GM19395 (cell line): Measurements from ENCODE around the gene PLXNB2.

Experiments used
- ATAC-seq: cut with Tn5 transposase; IDR thresholded peaks from one replicate; pipeline ENCODE4 v1.9.1; 2021; ENCODE audit warnings: mild to moderate bottlenecking, moderate library complexity; ENCODE audit not compliant: unreplicated experiment

The PLXNB2 gene

GRCh38 chr22:50313021-50313420, 5.6 kb upstream of the PLXNB2 start:
- ATAC-seq = no peak

GRCh38 chr22:50312371-50312770, 4.9 kb upstream of the PLXNB2 start:
- ATAC-seq = no peak

DNA sequence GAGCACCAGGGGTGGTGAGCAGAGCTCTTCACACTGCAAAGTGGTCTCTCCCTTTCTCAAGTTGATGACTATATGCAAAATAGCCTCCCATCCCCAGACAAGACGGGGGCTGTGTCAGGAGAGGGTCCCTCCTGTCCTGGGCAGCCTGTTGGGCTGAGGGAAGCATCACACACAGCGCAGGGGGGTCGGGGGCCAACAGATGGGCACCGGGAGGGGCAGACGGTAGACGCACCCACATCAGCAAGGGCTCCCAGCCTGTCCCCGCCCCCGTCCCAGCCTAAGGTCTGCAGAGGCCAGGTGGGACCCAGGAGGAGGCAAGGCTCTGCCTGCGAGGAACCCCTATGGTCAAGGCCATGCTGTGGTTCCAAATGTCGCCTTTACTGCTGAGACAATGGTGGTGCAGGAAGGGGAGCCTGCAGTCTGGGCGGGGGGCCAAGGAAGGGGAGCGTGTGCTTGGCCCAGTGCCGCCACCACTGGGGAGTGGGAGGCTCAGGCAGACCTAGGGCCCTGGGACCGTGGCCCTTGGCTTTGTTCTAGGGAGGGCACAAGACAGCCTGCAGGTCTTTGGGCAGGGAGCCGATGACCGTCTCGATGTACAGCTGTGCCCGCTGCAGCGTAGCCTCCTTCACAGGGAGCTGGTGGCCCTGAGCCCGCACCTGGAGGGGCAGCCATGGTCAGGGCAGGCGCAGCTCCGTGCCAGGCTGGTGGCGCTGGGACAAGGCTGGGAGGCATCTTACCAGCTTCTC, 4.3 kb upstream of the PLXNB2 start:
- no peak for ATAC-seq

GRCh38 chr22:50310949-50311444, 3.6 kb upstream of the PLXNB2 start:
- no peak for ATAC-seq

GRCh38 chr22:50310031-50310722, 2.7 kb upstream of the PLXNB2 start:
- no peak for ATAC-seq

DNA sequence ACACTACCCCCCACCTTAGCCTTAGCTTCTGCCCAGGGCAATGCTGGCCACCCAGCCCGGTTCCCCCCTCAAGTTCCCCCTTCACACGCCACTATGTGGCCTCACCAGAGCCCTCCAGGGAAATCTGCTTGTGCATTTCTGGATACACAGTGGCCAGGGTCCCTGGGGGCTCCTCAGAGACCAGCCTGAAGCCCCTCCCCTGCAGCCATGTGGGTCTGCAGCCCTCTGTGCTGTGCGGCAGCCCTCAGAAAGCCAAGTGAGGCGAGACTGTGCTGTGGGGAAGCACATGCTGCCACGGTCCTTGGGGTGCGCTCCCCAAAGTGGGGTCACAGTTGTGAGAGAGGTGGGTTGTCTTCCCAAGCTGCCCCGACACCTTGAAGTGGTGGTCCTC, 2.1 kb upstream of the PLXNB2 start:
- no peak for ATAC-seq

- ATAC-seq = no peak
These were observed 1.6 kb upstream of the PLXNB2 start for GRCh38 chr22:50308986-50309600.

DNA sequence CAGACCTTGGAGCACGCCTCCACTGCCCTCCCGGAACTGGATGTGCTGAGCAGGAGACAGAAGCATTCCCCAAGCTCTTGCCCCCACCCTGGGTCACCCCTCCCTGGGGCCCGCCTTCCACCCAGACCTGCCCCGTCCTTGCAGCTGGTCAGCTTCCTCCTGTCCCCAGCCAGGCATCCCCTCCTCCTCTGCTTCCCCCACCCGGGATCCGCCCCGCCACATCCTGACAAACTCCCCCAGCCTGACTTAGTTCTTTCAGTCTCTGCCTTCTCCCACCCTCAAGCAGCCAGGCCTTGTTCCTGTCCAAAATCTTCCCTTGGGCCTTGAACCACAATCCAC, 1.1 kb upstream of the PLXNB2 start:
- no peak for ATAC-seq

- no peak for ATAC-seq
These were observed 597 bp upstream of the PLXNB2 start for GRCh38 chr22:50307890-50308596.

- ATAC-seq = no peak
These were observed 1.4 kb downstream of the PLXNB2 start for GRCh38 chr22:50305923-50306566.

DNA sequence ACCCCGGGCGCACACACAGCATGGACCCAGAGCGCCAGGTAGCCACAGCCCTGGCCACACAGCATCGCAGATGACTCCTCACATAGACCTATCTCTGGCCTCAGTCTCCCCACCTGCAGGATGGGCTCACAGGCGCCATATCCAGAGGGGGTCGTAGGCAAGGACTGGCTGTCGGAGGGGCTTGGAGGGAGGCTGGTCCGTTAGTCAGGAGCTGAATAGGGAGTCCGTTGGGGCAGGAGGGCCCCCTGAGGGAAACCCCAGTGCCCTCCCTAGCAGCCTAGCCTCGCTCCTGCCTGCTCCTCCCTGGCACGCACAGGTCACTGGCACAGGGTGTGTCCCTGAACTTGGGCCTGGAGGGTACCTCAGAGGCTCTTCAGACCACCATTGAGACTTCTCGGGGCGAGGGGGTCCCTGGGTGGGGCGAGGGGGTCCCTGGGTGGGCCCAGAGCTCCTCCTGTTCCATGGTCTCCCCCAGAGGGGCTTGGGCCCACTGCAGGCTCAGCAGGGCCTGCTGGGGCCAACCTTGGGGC, 2.0 kb downstream of the PLXNB2 start:
- no peak for ATAC-seq

- ATAC-seq = no peak
These were observed 2.7 kb downstream of the PLXNB2 start for GRCh38 chr22:50304528-50305392.

DNA sequence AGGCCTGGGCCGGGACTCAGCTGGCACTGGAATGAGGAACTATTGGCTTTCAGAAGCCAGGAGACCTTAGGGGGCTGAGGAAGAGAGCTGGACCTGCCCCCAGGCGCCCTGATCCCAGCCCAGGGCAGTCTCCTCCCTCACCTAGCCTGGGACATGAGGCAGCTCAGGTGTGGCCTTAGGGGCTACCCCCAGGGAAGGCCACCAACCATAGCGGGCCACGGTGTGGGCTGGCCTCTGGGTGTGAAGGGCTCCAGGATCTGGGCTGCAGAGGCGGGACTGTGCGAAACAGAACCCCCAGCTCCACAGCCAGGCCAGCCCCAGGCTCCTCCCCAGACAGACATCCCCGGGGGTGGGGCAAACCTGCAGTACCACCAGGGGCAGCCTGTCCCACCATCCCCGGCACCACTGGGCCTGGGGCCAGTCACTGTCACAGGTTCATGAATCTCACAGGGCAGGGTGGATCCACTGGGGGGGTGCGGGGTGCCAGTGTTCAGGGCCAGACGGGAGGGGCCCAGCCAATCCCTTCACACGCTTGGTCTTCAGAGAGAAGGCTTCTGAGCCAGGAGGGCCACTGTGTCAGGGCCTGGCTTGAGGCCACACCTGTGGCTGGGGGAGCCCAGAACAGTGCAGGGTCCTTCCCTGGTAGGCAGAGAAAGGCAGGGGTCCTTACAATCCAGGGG, 3.5 kb downstream of the PLXNB2 start:
- no peak for ATAC-seq

- no peak for ATAC-seq
These were observed 4.0 kb downstream of the PLXNB2 start for GRCh38 chr22:50303515-50303847.

GRCh38 chr22:50302564-50302963, 4.9 kb downstream of the PLXNB2 start:
- no peak for ATAC-seq

DNA sequence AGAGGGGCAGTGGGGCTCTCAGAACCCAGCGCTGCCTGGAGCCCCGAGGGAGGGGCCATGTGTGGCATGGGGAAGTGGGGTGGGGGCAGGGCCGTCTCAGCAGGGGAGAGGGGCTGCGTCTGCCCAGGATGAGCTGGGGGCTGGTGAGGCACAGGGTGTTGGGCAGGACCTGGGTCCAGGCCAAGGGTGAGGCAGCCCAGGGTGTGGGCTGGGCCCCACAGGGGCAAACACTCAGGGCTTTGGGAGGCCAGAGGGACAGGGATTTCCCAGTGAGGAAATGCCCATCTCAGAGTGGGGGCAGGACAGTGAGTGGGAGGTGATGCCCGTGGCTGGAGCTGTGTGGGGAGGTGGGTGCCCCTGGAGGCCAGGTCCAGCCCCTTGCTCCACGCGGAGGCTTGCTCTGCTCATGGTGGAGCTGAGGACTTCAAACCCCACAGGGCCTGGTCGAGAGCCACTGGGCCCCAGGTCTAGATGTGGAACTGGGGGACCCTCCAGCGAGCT, 5.4 kb downstream of the PLXNB2 start:
- no peak for ATAC-seq

DNA sequence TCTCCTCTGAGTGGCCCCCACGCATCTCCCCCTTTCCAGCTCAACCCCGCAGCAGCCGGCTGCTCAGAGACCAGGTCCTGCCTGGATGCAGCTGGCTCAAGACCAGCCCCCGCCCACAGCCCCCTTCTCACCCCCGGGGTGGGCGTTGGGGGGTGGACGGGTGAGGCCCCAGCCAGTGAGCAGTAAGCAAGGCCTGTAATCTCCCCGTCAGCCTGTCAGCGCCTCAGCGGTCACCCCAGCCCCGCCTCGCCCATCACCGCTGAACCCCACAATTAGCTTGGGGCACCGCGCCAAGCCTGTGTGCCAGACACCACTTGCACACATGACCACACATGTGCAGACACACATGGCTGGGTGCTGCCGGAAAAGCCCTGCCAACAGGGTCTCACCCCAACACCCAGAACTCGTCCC, 5.9 kb downstream of the PLXNB2 start:
- ATAC-seq = no peak

DNA sequence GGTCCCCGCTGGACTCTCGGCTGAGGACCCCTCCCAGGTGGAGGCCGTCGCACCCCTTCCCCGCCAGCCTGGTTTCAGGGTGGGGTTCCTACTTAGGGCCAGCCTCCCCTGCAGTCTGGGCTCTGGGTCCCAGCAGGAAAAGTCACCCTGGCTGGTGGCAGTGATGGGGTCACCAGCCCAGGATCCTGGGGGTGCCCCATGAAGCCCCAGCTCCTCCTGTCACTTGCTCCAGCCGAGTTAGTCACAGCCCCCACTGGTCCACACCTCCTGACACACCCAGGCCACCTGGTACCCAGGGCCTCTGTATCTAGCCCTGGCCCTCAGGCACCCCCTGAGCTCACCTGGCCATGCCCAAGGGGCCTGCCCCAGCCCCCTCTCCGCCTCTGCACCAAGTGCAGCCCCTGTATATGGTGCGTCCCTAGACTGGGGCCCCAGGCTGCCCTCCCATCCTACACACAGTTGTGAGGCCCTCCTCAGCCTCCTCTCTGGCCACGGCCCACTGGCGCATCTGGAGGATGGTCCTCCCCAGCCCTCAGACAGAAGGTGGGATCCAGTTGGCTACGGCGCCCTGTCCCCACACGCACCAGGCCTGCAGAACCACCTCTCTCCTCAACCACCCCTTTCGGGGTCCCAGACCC, 6.7 kb downstream of the PLXNB2 start:
- ATAC-seq = no peak
